ENCODE data around the gene TRAF7. TPM values are rescaled to one million over a fixed set of nuclear protein-coding genes. Genes with fewer than 3 reads are reported as not detected.
"Not testable (repeated sequence)": the region's sequence is repeated elsewhere in the genome, so short reads cannot be mapped to it uniquely, and the experiment has no call there.

The TRAF7 gene
- 49.5 and 56.1 TPM in 2 replicates for total RNA-seq

DNA sequence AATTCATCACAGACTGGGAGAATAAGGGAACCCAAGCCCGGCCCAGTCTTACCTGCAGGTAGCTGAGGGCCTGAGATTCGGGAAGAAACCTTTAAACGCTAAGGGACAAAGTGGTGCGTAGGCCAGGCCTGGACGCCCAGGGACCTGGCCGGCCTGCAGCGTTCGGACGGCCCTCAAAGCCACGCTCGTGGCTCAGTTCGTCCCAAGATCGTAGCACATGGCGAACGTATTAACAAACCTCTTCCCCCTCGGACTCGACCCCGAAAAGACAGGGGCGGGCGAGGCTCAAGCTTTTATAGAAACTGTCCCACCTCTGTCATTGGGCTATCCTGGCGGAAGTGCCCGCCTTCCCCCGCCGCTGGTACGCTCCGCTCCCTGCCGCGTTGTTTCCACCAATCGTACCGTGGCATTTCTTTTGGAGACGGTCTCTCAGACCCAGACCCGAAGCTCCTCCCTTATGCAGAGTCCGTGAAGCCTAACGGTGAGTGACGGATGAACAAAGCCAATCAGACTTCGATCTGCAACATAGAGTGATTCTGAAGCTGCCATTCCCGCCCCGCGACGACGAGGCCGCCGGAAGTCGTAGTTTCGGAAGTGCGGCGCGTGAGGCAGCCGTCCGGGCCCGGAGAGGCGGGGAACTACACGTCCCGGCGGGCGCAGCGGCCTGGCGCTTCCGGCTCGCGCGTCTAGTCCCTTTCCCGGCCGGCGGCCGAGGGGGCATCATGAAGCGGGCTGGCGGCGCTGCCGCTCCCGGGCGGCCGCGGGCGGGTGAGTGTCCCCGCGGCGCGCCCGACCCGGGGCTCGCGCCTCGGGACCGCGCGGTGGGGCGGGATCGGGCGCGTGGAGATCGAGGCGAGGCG, at the start of gene TRAF7:
TSS of gene TRAF7 (plus strand) at position 692 of the 860 bp plus-strand sequence. CDS start 8,139 bp downstream, outside the sequence.
- DNase-seq (ENCODE audit: insufficient read length, low spot score, missing footprints): peak; percentile 100
- TF ChIP-seq CTCF (IDR thresholded peaks at IDR 0.05; ENCODE audit: extremely low read depth, low read depth, low read length): no peak
- H2AFZ ChIP-seq (ENCODE audit: low read length): peak within 1 kb of the TSS; percentile 63
- peak within 1 kb of the TSS; percentile 100 for H3K4me2 ChIP-seq (ENCODE audit: insufficient read depth, low read length)
- H3K27me3 ChIP-seq (ENCODE audit: insufficient read depth, low read length): no peaks in the 10 kb centered on the region
- no peaks in the 10 kb centered on the region for H3K9me3 ChIP-seq (ENCODE audit: low read depth, low read length)
- H3K4me3 ChIP-seq (ENCODE audit: insufficient read depth, low read length): peak within 1 kb of the TSS; percentile 98
- H3K27ac ChIP-seq (ENCODE audit: low read depth, low read length): peak within 1 kb of the TSS; percentile 98
- peaks cover 90% of the 10 kb centered on the region for H3K79me2 ChIP-seq (ENCODE audit: insufficient read depth, low read length)
- peaks cover 68% of the 10 kb centered on the region for H3K4me1 ChIP-seq (ENCODE audit: insufficient read depth, low read length)
- H3K36me3 ChIP-seq (ENCODE audit: insufficient read depth, low read length): peaks cover 34% of the 10 kb centered on the region
- peaks cover 81% of the 10 kb centered on the region for H4K20me1 ChIP-seq (ENCODE audit: insufficient read depth, low read length)

DNA sequence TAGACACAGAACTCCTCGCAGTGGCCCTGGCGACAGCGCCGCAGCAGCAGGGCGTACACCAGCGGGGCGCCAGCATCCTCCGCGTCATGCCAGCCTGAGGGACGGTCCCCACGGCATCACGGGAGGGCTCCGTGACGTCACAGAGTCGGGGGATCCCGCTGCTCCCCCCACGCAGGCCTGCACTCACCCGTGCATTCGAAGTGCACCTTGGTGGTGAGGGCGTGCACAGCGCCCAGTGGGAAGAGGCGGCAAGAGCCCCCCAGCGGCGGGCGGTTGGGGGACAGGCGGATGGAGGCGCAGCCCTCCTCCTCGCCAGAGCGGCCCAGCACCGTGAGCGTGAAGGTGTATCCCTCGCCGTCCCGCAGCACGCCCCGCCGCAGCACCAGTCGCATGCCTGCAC, 49.4 kb upstream of the TRAF7 start:
- DNase-seq (ENCODE audit: insufficient read length, low spot score, missing footprints); H4K20me1 ChIP-seq (ENCODE audit: insufficient read depth, low read length); H2AFZ ChIP-seq (ENCODE audit: low read length); H3K9me3 ChIP-seq (ENCODE audit: low read depth, low read length); H3K4me3 ChIP-seq (ENCODE audit: insufficient read depth, low read length); H3K27me3 ChIP-seq (ENCODE audit: insufficient read depth, low read length); H3K79me2 ChIP-seq (ENCODE audit: insufficient read depth, low read length); H3K27ac ChIP-seq (ENCODE audit: low read depth, low read length); H3K4me2 ChIP-seq (ENCODE audit: insufficient read depth, low read length): not testable (repeated sequence)
- H3K36me3 ChIP-seq (ENCODE audit: insufficient read depth, low read length): peaks cover 15% of the 10 kb centered on the region
- H3K4me1 ChIP-seq (ENCODE audit: insufficient read depth, low read length): peaks cover 10% of the 10 kb centered on the region

DNA sequence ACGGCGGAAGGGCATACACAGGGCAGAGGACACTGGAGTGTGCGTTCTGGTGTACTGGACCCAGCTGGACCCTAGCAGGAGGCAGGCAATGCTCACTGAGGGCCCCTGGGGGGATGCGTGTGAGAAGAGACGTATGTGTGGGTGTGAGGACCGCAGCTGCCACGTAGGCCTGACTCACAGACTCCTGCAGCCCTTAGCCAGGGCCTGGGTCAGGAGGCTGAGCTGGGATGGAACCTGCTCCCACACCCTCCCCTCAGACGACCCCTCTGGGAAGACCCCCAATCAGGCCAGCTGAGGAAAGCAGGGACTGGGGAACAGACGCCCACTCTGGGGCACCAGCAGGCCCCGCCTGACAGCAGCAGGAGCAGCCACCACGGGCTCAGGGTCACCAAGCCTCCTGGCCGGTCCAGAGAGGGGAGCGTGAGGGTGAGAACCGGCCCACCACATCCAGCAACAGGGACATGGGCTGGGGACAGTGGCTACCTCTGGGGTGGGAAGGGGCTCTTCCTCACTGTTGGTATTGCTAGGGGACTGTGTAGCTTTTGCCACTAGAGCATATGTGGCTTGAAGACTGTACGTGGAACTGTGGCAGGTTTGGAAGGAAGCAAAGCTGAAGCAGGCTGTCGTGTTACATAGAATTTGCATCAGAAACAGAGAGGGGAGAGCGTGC, 48.3 kb upstream of the TRAF7 start:
- DNase-seq (ENCODE audit: insufficient read length, low spot score, missing footprints): peak; percentile 100
- H2AFZ ChIP-seq (ENCODE audit: low read length); H4K20me1 ChIP-seq (ENCODE audit: insufficient read depth, low read length); H3K4me2 ChIP-seq (ENCODE audit: insufficient read depth, low read length); H3K9me3 ChIP-seq (ENCODE audit: low read depth, low read length); H3K27me3 ChIP-seq (ENCODE audit: insufficient read depth, low read length); H3K4me3 ChIP-seq (ENCODE audit: insufficient read depth, low read length); H3K79me2 ChIP-seq (ENCODE audit: insufficient read depth, low read length): not testable (repeated sequence)
- H3K4me1 ChIP-seq (ENCODE audit: insufficient read depth, low read length): peaks cover 10% of the 10 kb centered on the region
- H3K36me3 ChIP-seq (ENCODE audit: insufficient read depth, low read length): peaks cover 16% of the 10 kb centered on the region
- peak overlapping the region; percentile 90 for H3K27ac ChIP-seq (ENCODE audit: low read depth, low read length)

- not testable (repeated sequence) for H3K9me3 ChIP-seq (ENCODE audit: low read depth, low read length); H3K79me2 ChIP-seq (ENCODE audit: insufficient read depth, low read length); H3K4me2 ChIP-seq (ENCODE audit: insufficient read depth, low read length); DNase-seq (ENCODE audit: insufficient read length, low spot score, missing footprints); H3K4me3 ChIP-seq (ENCODE audit: insufficient read depth, low read length); H2AFZ ChIP-seq (ENCODE audit: low read length); H4K20me1 ChIP-seq (ENCODE audit: insufficient read depth, low read length); H3K27me3 ChIP-seq (ENCODE audit: insufficient read depth, low read length)
- H3K4me1 ChIP-seq (ENCODE audit: insufficient read depth, low read length): peaks cover 10% of the 10 kb centered on the region
- peaks cover 12% of the 10 kb centered on the region for H3K36me3 ChIP-seq (ENCODE audit: insufficient read depth, low read length)
- peak overlapping the region; percentile 90 for H3K27ac ChIP-seq (ENCODE audit: low read depth, low read length)
These were observed 47.8 kb upstream of the TRAF7 start for GRCh38 chr16:2107791-2108125.

- H2AFZ ChIP-seq (ENCODE audit: low read length); H3K4me2 ChIP-seq (ENCODE audit: insufficient read depth, low read length); H3K9me3 ChIP-seq (ENCODE audit: low read depth, low read length); H3K27me3 ChIP-seq (ENCODE audit: insufficient read depth, low read length); H3K79me2 ChIP-seq (ENCODE audit: insufficient read depth, low read length); H3K27ac ChIP-seq (ENCODE audit: low read depth, low read length); H3K4me3 ChIP-seq (ENCODE audit: insufficient read depth, low read length); H4K20me1 ChIP-seq (ENCODE audit: insufficient read depth, low read length); DNase-seq (ENCODE audit: insufficient read length, low spot score, missing footprints): not testable (repeated sequence)
- H3K4me1 ChIP-seq (ENCODE audit: insufficient read depth, low read length): peaks cover 10% of the 10 kb centered on the region
- peaks cover 12% of the 10 kb centered on the region for H3K36me3 ChIP-seq (ENCODE audit: insufficient read depth, low read length)
These were observed 46.9 kb upstream of the TRAF7 start for GRCh38 chr16:2108446-2109270.

GRCh38 chr16:2109271-2109580, 46.4 kb upstream of the TRAF7 start:
- H2AFZ ChIP-seq (ENCODE audit: low read length); H3K4me3 ChIP-seq (ENCODE audit: insufficient read depth, low read length); H3K27me3 ChIP-seq (ENCODE audit: insufficient read depth, low read length); H3K9me3 ChIP-seq (ENCODE audit: low read depth, low read length); DNase-seq (ENCODE audit: insufficient read length, low spot score, missing footprints); H4K20me1 ChIP-seq (ENCODE audit: insufficient read depth, low read length); H3K27ac ChIP-seq (ENCODE audit: low read depth, low read length); H3K4me2 ChIP-seq (ENCODE audit: insufficient read depth, low read length); H3K79me2 ChIP-seq (ENCODE audit: insufficient read depth, low read length): not testable (repeated sequence)
- Histone ChIP-seq H3K36me3 (ENCODE audit: insufficient read depth, low read length) (peaks cover 12% of the 10 kb centered on the region), H3K4me1 (ENCODE audit: insufficient read depth, low read length) (peaks cover 10% of the 10 kb centered on the region)

DNA sequence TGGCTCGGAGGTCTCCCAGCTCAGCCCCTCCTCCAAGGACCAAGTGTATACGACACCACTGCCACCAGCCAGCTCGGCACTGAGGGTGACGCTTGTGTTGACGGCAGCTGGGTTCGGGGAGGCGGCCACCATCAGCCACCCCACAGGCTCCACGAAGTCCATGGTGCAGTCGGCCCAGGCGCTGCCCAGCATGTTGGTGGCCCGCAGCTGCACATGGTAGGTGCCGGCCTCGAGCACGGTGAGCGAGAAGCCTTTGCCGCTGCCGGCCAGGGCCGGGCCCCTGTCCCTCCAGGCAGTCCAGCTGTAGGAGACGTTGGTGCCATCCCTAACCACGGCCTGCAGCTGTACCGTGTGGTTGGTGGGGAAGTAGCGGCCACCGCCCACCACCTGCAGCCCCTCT, 45.7 kb upstream of the TRAF7 start:
- not testable (repeated sequence) for H3K27ac ChIP-seq (ENCODE audit: low read depth, low read length); DNase-seq (ENCODE audit: insufficient read length, low spot score, missing footprints); H2AFZ ChIP-seq (ENCODE audit: low read length); H3K4me2 ChIP-seq (ENCODE audit: insufficient read depth, low read length); H3K9me3 ChIP-seq (ENCODE audit: low read depth, low read length); H3K4me3 ChIP-seq (ENCODE audit: insufficient read depth, low read length); H4K20me1 ChIP-seq (ENCODE audit: insufficient read depth, low read length); H3K27me3 ChIP-seq (ENCODE audit: insufficient read depth, low read length)
- Histone ChIP-seq H3K4me1 (ENCODE audit: insufficient read depth, low read length) (peaks cover 10% of the 10 kb centered on the region), H3K79me2 (ENCODE audit: insufficient read depth, low read length) (peaks cover 11% of the 10 kb centered on the region), H3K36me3 (ENCODE audit: insufficient read depth, low read length) (peaks cover 12% of the 10 kb centered on the region)

Data from osteoblast (primary cell).